Measurements from ENCODE around the gene DAGLB.

DNA sequence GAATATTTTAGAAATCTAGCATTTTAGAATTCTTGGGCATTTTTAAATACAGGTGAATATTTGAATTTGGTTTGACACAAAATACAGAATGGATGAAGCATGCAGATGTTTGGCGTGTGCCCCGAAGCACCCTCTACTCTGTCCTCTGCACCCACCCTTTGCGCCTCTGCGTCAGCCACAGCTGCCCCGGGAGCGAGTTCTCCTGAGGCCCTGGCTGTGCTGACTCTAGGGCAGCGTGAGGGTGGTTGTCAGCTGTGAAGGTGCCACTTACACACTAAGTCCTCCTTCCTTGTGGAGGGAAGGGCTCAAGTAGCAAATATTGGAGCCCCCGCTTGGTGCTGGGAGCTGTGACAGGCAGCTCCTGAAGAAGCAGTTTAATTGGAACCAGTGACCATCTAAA is 48.4 kb downstream of the DAGLB start:
- no peak for TF ChIP-seq SUZ12 (IDR thresholded peaks at IDR 0.05; ENCODE audit: low read length)
- TF ChIP-seq, protein P1, sequence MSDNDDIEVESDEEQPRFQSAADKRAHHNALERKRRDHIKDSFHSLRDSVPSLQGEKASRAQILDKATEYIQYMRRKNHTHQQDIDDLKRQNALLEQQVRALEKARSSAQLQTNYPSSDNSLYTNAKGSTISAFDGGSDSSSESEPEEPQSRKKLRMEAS (IDR thresholded peaks at IDR 0.05) = no peak
- no peak for TF ChIP-seq GABPA (IDR thresholded peaks at IDR 0.05; ENCODE audit: borderline replicate concordance, insufficient read depth, low read length)
- TF ChIP-seq RXRA (IDR thresholded peaks at IDR 0.05; ENCODE audit: insufficient read depth, low read depth, low read length) = no peak
- TF ChIP-seq TBP (IDR thresholded peaks at IDR 0.05; ENCODE audit: low read depth, low read length) = no peak
